GM18499 (cell line): ENCODE results near the gene PTPRD.

Experiments used
- ATAC-seq: cut with Tn5 transposase; IDR thresholded peaks from one replicate; pipeline ENCODE4 v1.9.1; 2021; ENCODE audit warnings: moderate number of reproducible peaks; ENCODE audit not compliant: insufficient read depth, unreplicated experiment

The PTPRD gene

DNA sequence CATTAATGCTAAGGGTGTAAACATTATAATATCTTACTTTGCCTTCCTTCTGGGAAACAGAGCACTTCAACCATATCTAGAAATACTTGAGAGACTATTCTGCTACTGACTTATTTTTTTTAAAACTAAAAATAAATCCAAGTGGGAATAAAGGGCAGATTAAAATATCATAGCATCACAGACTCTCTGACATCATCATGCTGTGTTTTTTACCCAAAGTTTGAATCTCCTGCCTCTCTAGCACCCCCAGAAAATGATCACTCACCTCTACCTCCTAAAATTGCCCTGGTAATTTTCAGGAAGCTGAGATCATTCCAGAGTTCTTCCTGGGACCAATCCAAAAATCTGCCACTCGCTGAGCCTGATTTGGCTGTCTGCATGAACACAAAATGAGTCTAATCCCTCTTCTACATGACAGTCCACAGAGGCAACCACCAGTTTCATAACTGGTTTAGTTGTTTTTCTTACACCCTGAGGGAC, 1999.4 kb downstream of the PTPRD start:
- ATAC-seq: no peak

DNA sequence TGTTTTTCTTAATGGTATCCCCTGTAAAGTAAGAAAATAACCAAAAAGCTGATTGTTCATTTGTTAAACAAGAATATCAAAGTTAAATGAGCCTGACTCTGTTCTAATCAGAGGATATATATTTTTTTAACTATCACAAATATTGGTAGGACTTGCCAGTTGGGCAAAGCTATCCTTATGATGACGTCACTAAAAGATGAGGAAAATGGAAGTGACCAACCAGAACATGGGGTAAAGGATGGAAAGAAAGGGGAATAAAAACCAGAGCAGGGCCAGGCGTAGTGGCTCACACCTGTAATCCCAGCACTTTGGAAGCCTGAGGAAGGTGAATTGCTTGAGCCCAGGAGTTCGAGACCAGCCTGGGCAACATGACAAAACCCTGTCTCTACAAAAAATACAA, 2001.6 kb downstream of the PTPRD start:
- no peak for ATAC-seq

GRCh38 chr9:8610256-8610655, 2002.5 kb downstream of the PTPRD start:
- ATAC-seq: no peak

DNA sequence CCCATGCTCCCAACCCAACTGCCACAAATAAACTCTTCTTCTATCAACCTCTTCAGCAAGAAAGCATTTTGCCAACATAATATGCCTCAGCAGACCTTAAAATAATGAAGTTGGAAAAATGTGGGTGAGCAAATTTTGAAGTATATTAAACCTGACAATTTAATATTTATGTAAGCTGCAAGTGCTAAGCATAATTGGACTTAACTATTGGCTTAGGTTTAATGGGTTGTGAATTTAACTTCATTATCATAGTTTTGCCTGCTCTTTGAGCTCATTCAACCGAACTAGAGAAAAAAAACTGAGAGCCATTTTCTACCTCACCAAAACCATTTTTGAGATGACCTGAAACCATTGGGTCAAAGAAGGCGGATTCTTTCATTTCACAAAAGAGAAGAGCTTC, 2007.7 kb downstream of the PTPRD start:
- no peak for ATAC-seq

DNA sequence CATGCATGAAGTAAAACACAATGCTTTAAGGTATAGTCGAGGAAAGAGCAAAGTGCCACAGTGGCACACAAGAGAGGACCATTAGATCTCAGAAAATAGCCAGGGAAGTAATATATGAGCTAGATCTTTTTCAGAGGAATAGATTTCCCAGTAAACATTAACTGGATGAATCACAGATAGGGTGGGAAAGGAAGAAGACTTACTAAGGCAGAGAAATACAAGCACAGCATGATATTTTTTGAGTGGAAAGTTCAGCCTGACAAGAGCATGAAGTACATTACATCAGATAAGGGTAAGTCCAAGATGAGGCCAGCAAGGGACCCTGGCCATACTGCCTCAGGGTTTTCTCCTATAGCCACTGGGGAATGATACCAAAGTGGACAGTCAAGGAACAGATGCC, 2008.6 kb downstream of the PTPRD start:
- no peak for ATAC-seq

DNA sequence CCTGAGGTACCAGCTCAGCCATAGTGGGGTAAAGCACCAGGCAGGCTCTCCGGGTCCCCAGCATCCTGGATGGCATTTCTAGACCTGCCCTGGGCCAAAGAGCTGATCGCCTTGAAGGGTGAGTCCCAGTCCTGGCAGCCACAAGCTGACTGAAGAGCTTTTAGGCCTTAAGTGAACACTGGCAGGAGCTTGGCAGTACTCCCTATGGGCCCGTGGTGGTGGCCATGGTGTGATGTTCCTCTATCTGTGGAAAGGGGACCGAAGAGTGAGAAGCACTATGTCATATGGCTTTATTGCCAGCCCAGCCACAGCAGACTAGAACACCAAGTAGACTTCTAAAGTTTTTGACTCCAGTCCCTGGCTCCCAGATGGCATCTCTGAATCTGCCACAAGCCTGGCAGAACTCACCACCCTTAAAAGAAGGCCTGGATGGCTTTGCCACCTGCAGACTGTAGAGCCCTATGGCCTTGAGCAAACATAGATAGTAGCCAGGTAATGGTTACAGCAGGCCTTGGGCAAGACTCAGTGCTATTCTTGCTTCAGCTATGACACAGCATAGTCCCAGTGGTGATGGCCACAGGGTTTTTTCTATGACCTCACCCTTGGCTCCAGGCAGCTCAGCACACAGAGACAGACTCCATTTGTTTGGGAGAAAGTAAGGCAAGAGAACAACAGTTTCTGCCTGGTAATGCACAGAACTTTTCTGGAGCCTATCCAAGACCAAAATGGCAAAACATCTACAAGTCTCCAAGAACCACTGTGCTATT, 2011.7 kb downstream of the PTPRD start:
- no peak for ATAC-seq

- ATAC-seq: no peak
These were observed 2012.9 kb downstream of the PTPRD start for GRCh38 chr9:8599937-8600336.

GRCh38 chr9:8589476-8589875, 2023.3 kb downstream of the PTPRD start:
- ATAC-seq: no peak

DNA sequence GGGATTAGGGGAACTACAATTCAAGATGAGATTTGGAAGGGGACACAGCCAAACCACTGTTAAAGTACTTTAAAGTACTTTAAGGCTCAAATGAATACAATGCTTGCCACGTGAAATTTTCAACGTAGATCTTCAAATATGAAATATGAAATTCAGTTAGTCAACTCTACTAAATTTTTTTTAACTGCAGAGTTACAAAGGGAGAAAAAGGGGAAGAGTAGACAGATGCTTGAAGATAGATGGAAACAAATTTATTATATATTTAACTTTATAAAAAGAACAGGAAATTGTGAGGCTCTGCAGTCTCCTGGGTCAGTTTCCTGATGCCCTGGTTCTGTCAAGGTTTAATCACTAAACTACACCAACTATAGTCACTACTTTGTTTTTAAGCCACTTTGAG, 2027.8 kb downstream of the PTPRD start:
- no peak for ATAC-seq

DNA sequence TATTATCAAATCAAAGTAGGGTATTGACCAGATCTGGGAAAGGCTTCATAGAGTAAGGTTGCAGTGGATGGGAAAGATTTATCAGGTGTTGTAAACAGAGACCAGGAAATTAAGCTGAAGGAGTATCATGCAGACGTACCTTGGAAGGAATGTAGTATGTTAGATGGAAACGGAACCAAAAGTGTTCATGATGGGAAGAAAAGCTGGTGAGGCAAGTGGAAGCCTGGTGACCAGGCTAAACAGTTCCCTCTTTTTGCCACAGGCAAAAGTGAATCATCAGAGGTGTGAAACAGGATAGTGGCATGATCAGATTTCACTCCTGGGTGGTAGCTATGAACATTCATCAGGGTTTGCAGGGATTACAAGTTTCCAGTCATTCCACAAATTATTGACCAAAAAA, 2033.1 kb downstream of the PTPRD start:
- ATAC-seq: no peak

GRCh38 chr9:8576741-8577140, 2036.1 kb downstream of the PTPRD start:
- ATAC-seq: no peak

- ATAC-seq: no peak
These were observed 2038.0 kb downstream of the PTPRD start for GRCh38 chr9:8574846-8575245.

DNA sequence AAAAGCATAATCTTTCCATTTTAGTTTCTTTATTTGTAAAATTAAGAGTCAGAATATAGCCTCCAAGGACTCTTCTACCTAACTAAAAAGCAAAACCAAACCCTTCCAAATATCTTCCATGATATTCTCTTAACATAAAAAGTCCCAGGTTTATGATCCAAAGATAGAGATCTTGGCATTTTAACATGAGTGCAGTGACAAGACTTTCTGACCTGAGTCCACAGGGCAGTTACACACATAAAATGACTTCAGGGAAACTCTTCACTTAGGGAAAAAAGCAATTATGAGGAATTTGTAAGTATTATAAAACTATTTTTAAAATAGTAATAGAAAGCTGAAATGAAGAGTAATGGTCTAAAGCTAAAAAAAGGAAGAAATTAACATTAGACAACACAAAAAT, 2040.6 kb downstream of the PTPRD start:
- no peak for ATAC-seq

DNA sequence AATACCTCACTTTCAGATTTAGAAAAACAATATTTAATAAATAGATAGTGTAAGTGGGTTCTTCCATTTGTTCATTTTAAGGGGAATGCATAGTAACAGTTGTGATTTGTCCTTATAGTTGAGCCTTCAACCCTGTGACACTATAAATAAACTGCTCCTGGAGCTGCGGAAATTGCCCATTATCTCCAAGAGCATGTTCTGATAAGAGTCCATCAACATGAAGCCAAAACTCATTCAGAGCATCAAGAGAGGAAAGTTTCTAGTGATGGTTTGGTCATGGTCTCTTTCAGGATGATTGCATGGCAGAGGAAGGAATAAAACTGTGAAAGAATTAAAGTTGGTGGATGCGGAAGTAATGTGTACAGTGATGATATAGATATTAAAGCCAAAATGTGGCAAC, 2041.2 kb downstream of the PTPRD start:
- ATAC-seq: no peak

GRCh38 chr9:8570776-8571175, 2042.0 kb downstream of the PTPRD start:
- no peak for ATAC-seq

GRCh38 chr9:8569823-8570222, 2043.0 kb downstream of the PTPRD start:
- ATAC-seq: no peak

- ATAC-seq: no peak
These were observed 2044.7 kb downstream of the PTPRD start for GRCh38 chr9:8567963-8568579.

DNA sequence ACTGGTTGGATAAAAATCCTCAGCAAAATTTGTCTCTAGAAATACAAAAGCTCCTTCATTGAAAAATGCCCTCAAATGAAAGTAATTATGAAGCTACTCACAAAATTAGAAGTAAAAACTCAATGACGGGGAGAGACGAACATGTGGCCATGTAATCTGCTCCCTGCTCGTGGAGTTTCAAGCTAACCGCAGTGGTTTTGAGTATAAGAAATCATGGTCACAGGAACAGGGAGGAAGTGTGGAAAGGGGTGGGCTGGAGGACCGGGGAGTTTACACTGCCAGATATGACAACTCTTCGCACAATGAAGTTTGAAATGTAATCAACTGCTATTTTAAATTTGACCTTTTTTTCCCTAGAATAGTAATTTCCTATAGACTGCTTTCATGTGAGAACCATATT, 2047.8 kb downstream of the PTPRD start:
- ATAC-seq: no peak

DNA sequence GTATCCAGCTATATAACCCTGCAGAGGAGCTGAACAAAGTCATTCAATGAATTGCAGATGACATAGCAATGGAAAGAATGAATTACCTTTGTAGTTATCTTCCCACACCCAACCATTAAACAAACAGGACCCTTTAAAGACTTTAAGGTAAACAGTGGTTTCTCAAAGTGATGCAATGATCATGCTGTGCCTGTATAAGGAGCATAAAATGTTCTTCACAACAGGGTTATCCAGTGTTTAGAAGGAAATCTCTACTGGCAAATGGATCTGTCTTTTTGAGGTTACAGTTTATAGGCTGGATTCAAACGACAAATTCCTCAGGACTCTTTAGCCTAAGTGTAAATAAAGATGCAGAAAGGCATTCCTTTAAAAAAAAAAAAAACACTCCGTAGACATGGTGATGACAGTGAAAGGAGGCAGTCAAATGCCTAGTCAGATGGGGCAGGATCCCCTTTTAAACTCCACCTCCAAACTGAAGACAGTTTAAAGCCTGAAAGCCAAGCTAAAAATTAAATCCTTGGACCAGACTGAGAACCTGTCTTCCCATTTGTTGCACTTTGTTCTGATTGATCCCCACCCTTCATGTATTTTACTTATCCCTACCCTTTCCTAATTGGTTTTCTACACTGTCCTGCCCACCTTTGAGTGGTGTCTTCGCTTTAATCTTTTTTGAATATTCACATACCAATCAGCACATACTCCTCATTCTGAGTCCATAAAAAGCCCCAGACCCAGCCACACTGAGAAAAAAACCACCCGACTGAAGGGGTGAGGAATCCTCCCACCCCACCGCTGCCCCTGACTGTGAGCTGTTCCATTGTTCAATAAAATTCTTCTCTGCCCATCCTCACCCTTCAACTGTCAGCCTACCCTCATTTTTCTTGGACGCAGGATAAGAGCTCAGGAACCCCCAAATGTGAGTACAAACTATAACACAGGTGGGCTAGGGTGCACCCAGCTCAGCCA, 2052.0 kb downstream of the PTPRD start:
- no peak for ATAC-seq

DNA sequence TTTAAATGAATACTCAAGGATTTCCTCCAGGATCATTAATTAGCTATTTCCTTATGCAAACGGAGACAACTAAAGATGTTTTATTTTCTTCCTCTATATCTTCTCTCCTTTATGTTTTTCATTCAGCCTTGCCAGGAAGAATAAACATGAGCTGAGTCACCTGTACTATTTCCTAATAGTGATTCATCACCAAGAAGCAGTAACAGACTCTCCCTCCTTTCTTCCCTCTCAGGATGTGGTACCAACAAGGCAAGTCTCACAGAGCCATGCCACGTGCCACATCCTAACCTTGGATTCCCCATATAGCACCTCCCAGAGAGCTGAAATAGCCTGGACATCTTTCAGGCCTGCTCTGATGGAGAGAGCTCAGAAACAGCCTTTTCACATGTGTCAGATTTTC, 2054.6 kb downstream of the PTPRD start:
- ATAC-seq: no peak
